GM18867 (cell line): ENCODE results near the gene GJB3.
"Not testable (repeated sequence)": the region's sequence is repeated elsewhere in the genome, so short reads cannot be mapped to it uniquely, and the experiment has no call there.

Source experiments
- ATAC-seq: cut with Tn5 transposase; IDR thresholded peaks from one replicate; pipeline ENCODE4 v1.9.1; 2021; ENCODE audit warnings: mild to moderate bottlenecking, moderate library complexity; ENCODE audit not compliant: unreplicated experiment

GJB3 gene

DNA sequence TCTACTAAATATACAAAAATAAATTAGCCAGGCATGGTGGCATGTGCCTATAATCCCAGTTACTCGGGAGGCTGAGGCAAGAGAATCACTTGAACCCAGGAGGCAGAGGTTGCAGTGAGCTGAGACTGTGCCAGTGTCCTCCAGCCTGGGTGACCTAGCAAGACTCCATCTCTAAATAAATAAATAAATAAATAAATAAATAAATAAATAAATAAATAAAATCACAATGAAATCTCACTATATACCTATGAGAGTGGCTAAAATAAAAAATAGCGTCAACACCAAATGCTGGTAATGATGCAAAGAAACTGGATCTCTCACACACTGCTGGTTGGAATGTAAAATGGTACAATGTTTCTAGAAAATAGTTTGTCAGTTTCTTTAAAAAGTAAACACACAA lies 37.8 kb downstream of the GJB3 start:
- not testable (repeated sequence) for ATAC-seq

DNA sequence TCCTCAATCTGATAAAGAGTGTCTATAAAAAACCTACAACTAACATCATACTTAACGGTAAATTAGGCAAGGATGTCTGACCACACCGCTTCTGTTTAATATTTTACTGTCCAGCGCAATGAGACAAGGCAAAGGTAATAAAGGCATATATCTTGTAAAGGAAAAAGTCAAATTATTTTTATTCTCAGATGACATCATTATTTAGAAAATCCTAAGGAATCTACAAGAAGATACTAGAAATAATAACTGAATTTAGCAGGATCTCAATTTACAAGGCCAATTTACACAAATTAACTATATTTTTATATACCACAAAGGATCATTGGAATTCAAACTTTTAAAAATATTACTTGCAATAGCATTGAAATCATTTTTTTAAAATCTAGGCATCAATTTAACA lies 41.2 kb downstream of the GJB3 start:
- ATAC-seq = no peak

DNA sequence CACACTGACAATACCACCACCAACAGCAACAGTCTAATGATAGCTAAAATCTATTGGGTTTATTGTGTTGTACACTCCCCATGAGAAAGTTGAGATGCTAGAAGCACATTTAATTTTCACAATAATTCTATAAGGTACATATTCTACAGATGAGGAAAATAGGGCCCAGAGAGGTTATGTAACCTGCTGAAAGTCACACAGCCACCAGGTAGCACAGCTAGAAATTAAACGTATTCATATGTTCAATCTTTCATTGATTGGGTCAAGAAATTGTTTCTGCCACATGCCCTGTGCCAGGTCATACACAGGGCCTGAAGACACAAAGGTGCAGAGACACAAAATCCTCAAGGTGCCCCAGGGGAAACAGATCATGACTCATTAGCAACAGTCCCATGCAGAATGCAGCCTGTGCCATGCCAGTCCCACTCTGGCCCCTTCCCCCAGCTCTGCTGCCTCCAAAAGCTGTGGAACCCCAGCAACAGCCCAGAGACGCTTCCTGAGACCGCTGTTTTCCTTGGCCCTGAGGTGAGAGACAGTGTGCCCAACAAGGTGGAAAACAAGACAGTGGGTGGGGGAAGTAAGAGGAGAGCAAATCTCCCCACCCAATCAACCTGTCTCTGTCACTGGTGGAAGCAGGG lies 43.9 kb downstream of the GJB3 start:
- ATAC-seq = no peak

DNA sequence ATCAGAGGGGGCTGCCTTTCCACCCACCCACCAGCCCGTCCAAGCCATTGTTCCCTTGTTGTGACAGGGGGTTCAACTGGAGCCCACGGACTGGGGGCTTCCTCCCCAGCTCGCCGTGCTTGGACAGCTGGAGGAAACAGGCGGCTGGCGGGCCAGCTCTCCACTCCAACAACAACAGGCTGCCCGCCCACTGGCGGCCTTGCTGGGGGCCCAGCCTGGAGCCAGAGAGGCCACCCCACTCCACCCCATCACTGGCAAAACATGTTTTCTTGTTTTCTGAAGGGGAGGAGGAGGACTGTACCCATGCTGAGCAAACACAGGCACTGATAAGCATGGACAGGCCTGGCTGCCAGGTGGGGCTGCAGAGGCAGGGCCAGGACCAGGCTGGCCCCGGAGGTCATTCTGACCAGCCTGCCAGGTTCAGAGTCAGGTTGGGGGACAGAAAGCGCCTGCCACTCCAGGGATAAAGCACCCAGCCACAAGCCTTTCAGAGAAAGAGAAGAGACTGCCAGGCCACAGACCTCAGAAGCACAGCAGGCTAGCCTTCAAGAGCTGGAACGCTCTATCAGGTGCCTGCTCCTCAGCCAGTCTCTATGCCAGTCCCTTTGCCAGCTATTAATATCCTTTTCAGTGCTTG lies 44.6 kb downstream of the GJB3 start:
- no peak for ATAC-seq

DNA sequence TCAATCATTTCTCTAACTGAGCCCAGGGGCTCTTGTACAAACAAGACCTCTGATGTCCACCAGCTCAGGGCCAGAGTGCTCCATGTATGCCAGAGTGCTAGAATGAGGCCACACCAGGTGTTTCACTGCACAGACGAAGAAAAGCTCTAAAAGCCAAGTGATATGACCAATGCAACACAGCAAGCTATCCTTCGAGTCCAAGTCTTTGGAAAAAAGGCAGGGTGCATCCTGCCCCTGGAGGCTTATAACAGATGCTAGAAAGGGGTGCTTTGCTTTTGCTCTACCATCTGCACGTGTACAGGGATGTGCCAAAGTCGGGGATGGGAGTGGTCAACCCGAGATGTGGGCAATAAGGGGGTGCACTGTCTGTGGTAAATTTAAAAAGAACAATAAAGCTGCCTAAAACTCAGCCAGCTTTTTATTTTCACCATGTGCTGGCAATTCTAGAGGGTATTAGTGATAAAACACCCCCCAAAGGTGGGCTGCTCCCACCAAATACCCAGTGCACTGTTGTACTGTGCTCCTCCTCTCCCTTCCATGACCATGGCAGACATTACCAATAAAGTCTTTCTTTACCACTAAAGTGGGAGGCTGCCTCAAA lies 46.4 kb downstream of the GJB3 start:
- ATAC-seq = no peak

DNA sequence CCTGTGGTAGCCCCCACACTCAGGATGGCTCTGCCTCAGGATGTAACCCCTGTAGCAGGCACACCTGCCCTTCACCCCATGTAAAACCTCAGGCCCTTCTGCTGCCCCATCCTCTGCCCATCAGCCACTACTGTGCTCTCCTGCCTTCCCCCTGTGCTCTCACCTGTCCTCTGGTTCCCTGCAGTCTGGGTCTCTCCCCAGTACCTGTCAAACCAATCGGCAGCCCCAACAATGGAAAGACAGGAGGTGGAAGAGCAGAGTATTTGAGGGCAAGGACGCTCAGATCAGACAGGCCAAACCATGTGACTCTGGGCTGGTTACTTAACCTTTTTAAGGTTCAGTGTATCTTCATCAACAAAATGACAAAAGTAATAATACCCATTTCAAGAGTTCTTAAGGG lies 47.6 kb downstream of the GJB3 start:
- no peak for ATAC-seq

DNA sequence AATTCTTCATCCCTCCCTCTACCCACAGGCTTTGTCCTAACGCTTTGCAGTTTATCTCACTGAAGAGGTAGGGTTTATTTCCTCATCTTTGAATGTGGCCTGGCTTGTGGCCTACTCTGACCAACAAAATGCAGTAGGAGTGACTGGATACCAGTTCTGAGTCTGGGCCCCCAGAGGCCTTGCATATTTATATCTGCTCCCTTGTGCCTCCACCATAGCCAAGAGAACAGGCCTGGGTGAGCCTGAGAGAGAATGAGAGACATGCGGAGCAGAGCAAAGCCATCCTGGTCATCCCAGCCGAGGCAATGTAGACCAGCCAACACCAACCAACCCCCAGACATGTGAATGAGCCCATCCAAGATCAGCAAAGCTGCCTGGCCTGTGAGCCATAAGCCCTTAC lies 48.2 kb downstream of the GJB3 start:
- no peak for ATAC-seq

DNA sequence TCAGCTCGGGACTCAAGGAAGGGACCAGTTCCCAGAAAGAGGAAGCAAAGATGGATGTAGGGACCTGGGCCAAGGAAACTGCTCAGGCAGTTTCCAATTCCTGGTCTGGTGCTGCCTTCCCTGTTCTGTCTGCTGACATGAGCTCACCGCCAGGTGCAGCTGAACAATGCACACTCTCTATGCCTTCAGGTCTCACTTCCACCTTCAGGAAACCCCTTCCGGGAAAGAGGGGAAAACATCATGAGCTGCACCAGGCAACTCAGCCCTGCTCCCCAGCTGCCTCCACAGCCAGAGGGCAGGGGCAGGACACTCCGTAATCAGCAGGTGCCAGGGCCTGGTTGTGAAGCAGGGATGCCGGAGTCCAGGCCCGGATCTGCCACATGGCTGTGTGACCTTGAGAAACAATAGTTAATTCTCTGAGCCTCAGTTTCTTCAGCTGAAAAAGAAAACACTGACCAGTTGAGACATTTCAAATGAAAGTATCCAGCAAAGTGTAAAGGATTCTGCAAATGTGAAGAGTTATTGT lies 50.8 kb downstream of the GJB3 start:
- no peak for ATAC-seq

DNA sequence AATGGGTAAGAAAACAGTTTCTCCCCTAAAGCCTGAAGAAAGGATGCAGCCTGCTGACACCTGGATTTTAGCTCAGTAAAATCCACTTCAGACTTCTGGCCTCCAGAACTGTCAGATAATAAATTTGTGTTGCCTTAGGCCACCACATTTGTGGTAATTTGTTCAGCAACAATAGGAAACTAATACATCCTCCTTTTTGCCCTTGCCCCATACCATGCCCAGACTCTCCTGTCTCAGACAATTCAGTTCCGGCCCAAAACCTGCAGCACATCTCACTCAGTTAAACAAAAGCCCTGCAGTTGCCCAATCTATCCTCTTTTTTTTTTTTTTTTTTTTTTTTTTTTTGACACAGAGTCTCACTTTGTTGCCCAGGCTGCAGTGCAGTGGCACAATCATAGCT lies 52.7 kb downstream of the GJB3 start:
- no peak for ATAC-seq
